CD14-positive monocyte (primary cell): ENCODE measurements around the gene NUP210. TPM values are rescaled to one million over a fixed set of nuclear protein-coding genes. Genes with fewer than 3 reads are reported as not detected.

Source experiments
- DNase-seq, 3 donors: peaks; one replicate each; pipeline ENCODE4 v3.0.0-alpha.2; 2011 to 2022
- H2AFZ ChIP-seq: 2 replicates; pipeline ENCODE4 v1.6.0; 2012; ENCODE audit warnings: mild to moderate bottlenecking, low read depth, low read length, inconsistent platforms; ENCODE audit not compliant: insufficient read depth, poor library complexity, severe bottlenecking
- H3K27ac ChIP-seq, 2 donors: 1 replicate in 1 of 2; 2 replicates in 1 of 2; pipeline ENCODE4 v1.5.1; 2012 to 2013; ENCODE audit warnings: low read length in 2 of 2, control low read depth in 1 of 2, inconsistent platforms in 1 of 2, low read depth in 1 of 2, mild to moderate bottlenecking in 1 of 2
- H3K27me3 ChIP-seq, 2 donors: one replicate each; pipeline versions ENCODE4 v1.6.0 to v1.6.1; 2011 to 2013; ENCODE audit warnings: low read length in 2 of 2; ENCODE audit not compliant: control insufficient read depth in 2 of 2, insufficient read depth in 2 of 2
- H3K36me3 ChIP-seq, 2 donors: replicated peaks in 1 of 2; 1 replicate in 1 of 2; 2 replicates in 1 of 2; pipeline versions ENCODE4 v1.5.1 to v1.6.1; 2012 to 2013; ENCODE audit warnings: low read length in 2 of 2, control low read depth in 1 of 2, inconsistent platforms in 1 of 2, mild to moderate bottlenecking in 1 of 2; ENCODE audit not compliant: insufficient read depth in 2 of 2, control insufficient read depth in 1 of 2
- H3K4me1 ChIP-seq, 2 donors: 1 replicate in 1 of 2; 2 replicates in 1 of 2; pipeline versions ENCODE4 v1.5.1 to v1.6.1; 2012 to 2013; ENCODE audit warnings: low read length in 2 of 2, control low read depth in 1 of 2, inconsistent platforms in 1 of 2, mild to moderate bottlenecking in 1 of 2, moderate library complexity in 1 of 2; ENCODE audit not compliant: insufficient read depth in 2 of 2, control insufficient read depth in 1 of 2
- H3K4me2 ChIP-seq: replicated peaks from 2 replicates; pipeline ENCODE3; 2012; ENCODE audit warnings: low read length, moderate library complexity, mild to moderate bottlenecking; ENCODE audit not compliant: poor library complexity, severe bottlenecking; ENCODE audit errors: extremely low read depth
- H3K4me3 ChIP-seq, 3 experiments: fragments of 200-600 bp in 1 of 3; sonication (generic) in 1 of 3; replicated peaks in 1 of 3; 1 replicate in 2 of 3; 2 replicates in 1 of 3; pipeline ENCODE4 v1.5.1; 2011 to 2013; ENCODE audit warnings: low read length in 3 of 3, mild to moderate bottlenecking in 3 of 3, control low read depth in 2 of 3, low read depth in 2 of 3, inconsistent platforms in 1 of 3, moderate library complexity in 1 of 3
- H3K79me2 ChIP-seq: 2 replicates; pipeline ENCODE4 v1.6.0; 2012; ENCODE audit warnings: mild to moderate bottlenecking, control low read depth, inconsistent platforms, low read length, moderate library complexity; ENCODE audit not compliant: insufficient read depth
- H3K9ac ChIP-seq: 2 replicates; pipeline ENCODE4 v1.6.0; 2017; ENCODE audit warnings: low read length, mild to moderate bottlenecking; ENCODE audit not compliant: insufficient read depth, poor library complexity, severe bottlenecking
- H3K9me3 ChIP-seq, 2 donors: replicated peaks in 1 of 2; 1 replicate in 1 of 2; 2 replicates in 1 of 2; pipeline versions ENCODE4 v1.5.1 to v1.6.1; 2012 to 2013; ENCODE audit warnings: low read length in 2 of 2, control low read depth in 1 of 2; ENCODE audit not compliant: control insufficient read depth in 1 of 2, insufficient read depth in 1 of 2
- H4K20me1 ChIP-seq: 2 replicates; pipeline ENCODE4 v1.6.0; 2012; ENCODE audit warnings: mild to moderate bottlenecking, low read length, control low read depth, moderate library complexity; ENCODE audit not compliant: insufficient read depth
- H3K27ac Mint-ChIP-seq, 7 donors: one replicate each; pipeline ENCODE4 v1.8.0; 2020; ENCODE audit warnings: mild to moderate bottlenecking in 7 of 7, mixed read lengths in 7 of 7, moderate library complexity in 6 of 7, inconsistent platforms in 2 of 7
- H3K27me3 Mint-ChIP-seq, 3 donors: one replicate each; pipeline ENCODE4 v1.8.0; 2021 to 2022; ENCODE audit warnings: low read depth in 3 of 3, mild to moderate bottlenecking in 3 of 3, mixed read lengths in 3 of 3, moderate library complexity in 3 of 3, inconsistent platforms in 1 of 3
- H3K36me3 Mint-ChIP-seq, 2 donors: one replicate each; pipeline ENCODE4 v1.8.0; 2020; ENCODE audit warnings: mixed read lengths in 2 of 2, inconsistent platforms in 1 of 2, mild to moderate bottlenecking in 1 of 2
- H3K4me1 Mint-ChIP-seq: one replicate; pipeline ENCODE4 v1.8.0; 2020; ENCODE audit warnings: mild to moderate bottlenecking, mixed read lengths
- H3K4me3 Mint-ChIP-seq, 2 donors: one replicate each; pipeline ENCODE4 v1.8.0; 2020; ENCODE audit warnings: mild to moderate bottlenecking in 2 of 2, mixed read lengths in 2 of 2, moderate library complexity in 1 of 2
- H3K9me3 Mint-ChIP-seq, 7 donors: one replicate each; pipeline ENCODE4 v1.8.0; 2020 to 2022; ENCODE audit warnings: mixed read lengths in 7 of 7, mild to moderate bottlenecking in 6 of 7, moderate library complexity in 6 of 7, inconsistent platforms in 2 of 7
- CTCF ChIP-seq: fragments of 200-600 bp; IDR thresholded peaks from one replicate; pipeline ENCODE4 v1.8.0; 2022; ENCODE audit warnings: antibody characterized with exemption, mild to moderate bottlenecking
- WGBS: methylation state at CpG from one replicate; pipeline ENCODE4 v1.1.5; 2013; ENCODE audit warnings: missing lambda C conversion rate; ENCODE audit not compliant: insufficient coverage; 5-methylcytosine and 5-hydroxymethylcytosine counted together
- intact Hi-C, 2 donors: fragments of 100-400 bp; cut with micrococcal nuclease; formaldehyde crosslinking; loops; one replicate each; pipeline versions ENCODE4 v1.15.0 to v1.15.1; 2023
- polyA plus RNA-seq, 3 donors: library from polyadenylated mRNA; depleted of rRNA in 1 of 3; unstranded in 2 of 3; stranded (reverse) in 1 of 3; fragments of 300-500 nt in 2 of 3; fragments of >200 nt in 1 of 3; fragmentation: Illumina TruSeq in 2 of 3; gene quantifications; 1 replicate in 2 of 3; 2 replicates in 1 of 3; pipeline ENCODE4 v1.2.3, GENCODE V29; 2012 to 2021

NUP210 gene
- polyA plus RNA-seq, 3 donors: 7.9 to 43.5 (median 13.0) TPM

DNA sequence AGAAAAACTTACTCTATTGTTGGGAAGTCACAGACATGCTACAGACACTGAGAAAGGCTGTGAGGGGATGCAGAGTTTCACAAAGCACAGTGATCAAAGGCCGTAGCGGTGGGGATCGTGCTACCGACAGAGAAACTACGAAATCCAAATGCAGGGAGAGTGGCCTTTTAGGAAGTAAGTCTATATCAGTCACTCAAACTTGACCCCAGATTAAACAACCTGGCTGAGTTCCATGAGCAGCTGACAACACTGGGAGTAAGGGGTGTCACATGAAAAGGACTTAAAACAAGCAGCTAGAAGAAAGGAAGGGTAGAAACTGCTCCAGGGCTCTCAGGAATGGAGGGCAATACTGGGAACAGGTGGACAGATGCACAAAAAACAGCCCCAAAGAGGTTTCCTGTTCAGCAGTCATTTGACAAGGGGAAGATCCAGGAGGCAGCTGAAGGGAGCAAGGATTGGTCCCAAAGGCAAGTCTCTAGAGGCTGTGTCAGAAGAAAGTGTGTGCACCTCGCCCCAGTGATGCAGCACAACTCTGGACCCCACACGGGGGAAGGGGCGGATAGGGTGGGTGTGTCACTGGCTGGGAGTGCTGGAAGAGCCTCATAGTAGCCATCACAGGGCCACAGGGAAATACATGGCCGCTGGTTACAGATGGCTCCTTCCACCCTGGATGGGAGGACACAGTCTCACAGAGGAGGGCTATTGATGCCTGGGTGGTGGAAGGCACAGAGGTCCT, 39.7 kb upstream of the NUP210 start:
- Mint-ChIP-seq H3K36me3 (no peaks in the 10 kb centered on the region), H3K4me3 (no peak overlapping the region), H3K4me1 (peaks cover 10% of the 10 kb centered on the region), H3K9me3 (peaks cover 0 to 9% (median 0%) of the 10 kb centered on the region in 7 donors), H3K27me3 (peaks cover 4 to 10% (median 7%) of the 10 kb centered on the region in 3 donors), H3K27ac (peak overlapping the region in 1 of 7 donors; percentile 23)
- H3K4me2 ChIP-seq: no peak overlapping the region
- no peaks in the 10 kb centered on the region for H3K36me3 ChIP-seq
- H4K20me1 ChIP-seq: no peaks in the 10 kb centered on the region
- H3K9ac ChIP-seq: no peak overlapping the region
- H2AFZ ChIP-seq: peak overlapping the region; percentile 36
- H3K4me1 ChIP-seq: peaks cover 6 to 11% of the 10 kb centered on the region in 2 donors
- H3K79me2 ChIP-seq: no peaks in the 10 kb centered on the region
- H3K27ac ChIP-seq: no peak overlapping the region
- no peaks in the 10 kb centered on the region for H3K9me3 ChIP-seq
- no peaks in the 10 kb centered on the region for H3K27me3 ChIP-seq
- TF ChIP-seq CTCF: no peak
- no peak for DNase-seq
- WGBS: 95% methylated on average over 4 of the region's 9 CpGs
- intact Hi-C loops: loop anchor here (5.0 to 10.0 kb wide), 2 partner anchors 365 to 367 kb away; no protein-coding TSS in a partner anchor
- no peak overlapping the region for H3K4me3 ChIP-seq

DNA sequence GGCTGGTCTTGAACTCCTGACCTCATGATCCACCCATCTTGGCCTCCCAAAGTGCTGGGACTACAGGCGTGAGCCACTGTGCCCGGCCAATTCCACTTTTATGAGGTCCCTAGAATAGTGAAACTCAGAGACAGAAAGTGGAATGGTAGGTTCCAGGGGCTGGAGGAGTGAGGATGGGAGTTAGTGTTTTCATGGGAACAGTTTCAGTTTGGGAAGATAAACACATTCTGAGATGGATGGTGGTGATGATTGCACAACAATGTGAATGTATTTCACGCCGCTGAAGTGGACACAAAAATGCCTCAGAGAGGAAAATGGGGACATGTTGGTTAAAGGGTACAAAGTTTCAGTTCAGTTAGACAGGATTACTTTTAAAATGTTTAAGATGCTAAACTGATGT, 37.5 kb upstream of the NUP210 start:
- Histone ChIP-seq H3K9me3 (no peaks in the 10 kb centered on the region), H3K79me2 (no peaks in the 10 kb centered on the region), H4K20me1 (no peaks in the 10 kb centered on the region), H3K27me3 (no peaks in the 10 kb centered on the region), H3K4me3 (no peak overlapping the region), H3K4me1 (peaks cover 8 to 14% of the 10 kb centered on the region in 2 donors), H3K4me2 (no peak overlapping the region), H3K36me3 (no peaks in the 10 kb centered on the region), H3K9ac (no peak overlapping the region), H2AFZ (no peak overlapping the region), H3K27ac (no peak overlapping the region)
- no peak for TF ChIP-seq CTCF
- Mint-ChIP-seq H3K36me3 (no peaks in the 10 kb centered on the region), H3K27me3 (peaks cover 1 to 9% (median 5%) of the 10 kb centered on the region in 3 donors), H3K9me3 (peaks cover 0 to 14% (median 0%) of the 10 kb centered on the region in 7 donors), H3K27ac (peak overlapping the region in 1 of 7 donors; percentile 35), H3K4me1 (peaks cover 14% of the 10 kb centered on the region), H3K4me3 (no peak overlapping the region)
- intact Hi-C loops: no loop called here
- no peak for DNase-seq
- WGBS: 0% methylated on average over 2 of the region's 4 CpGs
